ENCODE data around the gene PPL.

The PPL gene

GRCh38 chr16:4880006-4880580 lies 56.9 kb downstream of the PPL start:
- no peak overlapping the region; the same call in 1 of the 2 replicates for H3K27ac ChIP-seq
- TF ChIP-seq CTCF (conservative IDR thresholded peaks at IDR 0.05), result no peak

GRCh38 chr16:4879049-4879448 lies 57.9 kb downstream of the PPL start:
- no peak overlapping the region for H3K27ac ChIP-seq

DNA sequence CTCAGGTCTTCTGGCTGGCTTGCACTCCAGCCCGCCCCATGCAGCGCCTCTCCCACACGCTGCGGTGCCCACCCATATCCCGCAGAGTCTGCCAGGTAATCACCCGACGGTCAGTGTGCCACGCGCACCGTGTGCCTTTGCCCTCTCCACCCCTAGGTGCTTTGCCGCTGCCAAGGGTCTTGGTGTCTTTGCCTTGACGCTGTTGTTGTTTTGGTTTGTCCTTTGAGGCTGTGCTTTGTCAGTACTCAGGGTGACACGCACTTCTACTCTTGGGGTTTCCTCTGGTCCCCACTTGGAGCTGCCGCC lies 59.6 kb downstream of the PPL start:
- no peak for TF ChIP-seq CTCF (conservative IDR thresholded peaks at IDR 0.05)

More at GRCh38 chr16:4879049-4879448, 57.9 kb downstream of the PPL start:
- no peak for TF ChIP-seq CTCF (conservative IDR thresholded peaks at IDR 0.05)

DNA sequence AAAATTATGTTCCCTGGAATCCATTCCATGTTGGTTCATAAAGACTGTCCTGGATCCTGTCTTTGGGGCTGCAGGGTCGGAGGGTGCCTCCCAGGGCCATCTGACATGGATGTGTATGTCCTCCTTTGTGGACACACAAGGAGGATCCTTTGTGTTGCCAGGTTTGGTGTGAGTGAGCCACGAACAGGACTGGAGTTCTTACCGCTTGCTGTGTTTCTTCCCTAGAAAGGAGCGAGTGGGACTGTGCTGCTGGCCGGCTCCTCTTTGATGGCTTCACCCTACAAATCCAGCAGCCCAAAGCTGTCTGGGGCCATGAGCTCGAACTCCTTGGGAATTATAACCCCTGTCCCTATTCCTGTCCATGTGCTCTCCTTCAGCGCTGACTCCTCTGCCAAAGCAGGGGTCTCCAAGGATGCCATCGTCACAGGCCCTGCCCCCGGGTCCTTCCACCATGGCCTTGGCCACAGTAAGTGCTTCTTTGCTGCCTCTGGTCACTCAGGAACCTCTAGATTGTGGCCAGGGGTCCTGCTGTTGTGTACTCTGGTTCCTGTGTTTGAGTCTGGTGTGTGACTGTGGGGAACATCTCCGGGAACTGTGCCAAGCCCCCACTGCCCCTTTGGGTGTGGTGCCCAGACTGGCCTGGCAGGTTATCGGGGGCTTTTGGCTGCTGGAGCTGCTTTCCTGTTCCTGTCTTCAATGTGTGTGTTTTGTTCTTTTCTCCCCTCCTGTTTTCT lies 60.1 kb downstream of the PPL start:
- no peak overlapping the region for H3K27ac ChIP-seq
- no peak for TF ChIP-seq CTCF (conservative IDR thresholded peaks at IDR 0.05)

More for the DNA sequence above, 59.6 kb downstream of the PPL start:
- H3K27ac ChIP-seq, result no peak overlapping the region

DNA sequence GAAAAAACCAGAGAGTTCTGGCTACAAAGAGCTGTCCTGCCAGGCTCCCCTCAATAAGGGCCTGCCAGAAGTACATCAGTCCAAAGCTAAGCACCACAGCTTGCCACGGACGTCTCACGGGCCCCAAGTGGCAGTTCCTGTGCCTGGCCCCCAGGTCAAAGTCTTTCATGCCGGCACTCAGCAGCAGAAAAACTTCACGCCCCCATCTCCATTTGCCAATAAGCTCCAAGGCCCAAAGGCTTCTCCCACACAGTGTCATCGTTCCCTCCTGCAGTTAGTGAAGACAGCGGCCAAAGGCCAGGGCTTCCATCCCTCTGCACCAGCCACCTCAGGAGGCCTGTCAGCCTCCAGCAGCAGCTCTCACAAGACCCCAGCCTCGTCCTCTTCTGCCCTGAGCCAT lies 62.3 kb downstream of the PPL start:
- H3K27ac ChIP-seq, result no peak overlapping the region
- TF ChIP-seq CTCF (conservative IDR thresholded peaks at IDR 0.05), result no peak

DNA sequence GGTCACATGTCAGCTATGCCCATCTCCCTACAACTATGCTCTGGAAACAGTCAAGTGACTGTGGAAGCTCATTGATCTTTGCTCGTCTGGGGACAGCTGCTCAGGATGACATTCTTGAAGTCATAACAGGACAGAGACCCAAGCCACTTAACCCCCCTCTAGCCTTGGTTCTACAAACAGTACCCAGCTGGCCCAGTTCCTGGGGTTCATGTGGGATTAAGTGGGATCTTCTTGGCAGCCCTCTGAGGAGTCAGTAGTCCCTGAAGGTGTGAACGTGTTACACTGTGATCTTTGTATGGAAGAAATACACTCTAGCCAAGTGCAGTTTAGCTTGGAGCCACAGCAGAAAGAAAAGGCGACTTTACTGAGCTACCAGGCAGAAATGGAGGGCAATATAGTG lies 63.9 kb downstream of the PPL start:
- no peak overlapping the region for H3K27ac ChIP-seq
- TF ChIP-seq CTCF (conservative IDR thresholded peaks at IDR 0.05), result no peak

DNA sequence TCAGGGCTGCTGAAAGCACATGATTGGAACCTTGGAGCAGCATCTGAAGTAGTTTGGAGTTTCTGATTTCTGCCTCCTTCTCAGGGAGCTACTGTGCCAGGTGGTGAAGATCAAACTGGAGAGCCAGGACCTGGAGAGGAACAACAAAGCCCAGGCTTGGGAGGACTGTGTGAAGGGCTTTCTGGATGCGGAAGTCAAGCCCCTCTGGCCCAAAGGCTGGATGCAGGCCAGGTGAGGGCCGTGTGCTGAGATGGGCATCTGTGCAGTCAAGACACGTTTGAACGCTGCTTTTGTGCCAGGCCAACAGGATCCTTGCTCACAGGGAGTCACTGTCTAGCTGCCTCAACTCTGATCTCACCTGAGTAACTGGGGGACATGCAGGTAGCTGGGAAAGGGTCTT lies 65.9 kb downstream of the PPL start:
- peak overlapping the region; percentile 79; the same call in 1 of the 2 replicates for H3K27ac ChIP-seq
- no peak for TF ChIP-seq CTCF (conservative IDR thresholded peaks at IDR 0.05)

All from VCaP (cell line).